ENCODE measurements around the gene ASCC3. TPM values are rescaled to one million over a fixed set of nuclear protein-coding genes. Genes with fewer than 3 reads are reported as not detected.

Gene ASCC3
- total RNA-seq, 2 experiments from 2014 or later, result 28.5 to 47.5 TPM

DNA sequence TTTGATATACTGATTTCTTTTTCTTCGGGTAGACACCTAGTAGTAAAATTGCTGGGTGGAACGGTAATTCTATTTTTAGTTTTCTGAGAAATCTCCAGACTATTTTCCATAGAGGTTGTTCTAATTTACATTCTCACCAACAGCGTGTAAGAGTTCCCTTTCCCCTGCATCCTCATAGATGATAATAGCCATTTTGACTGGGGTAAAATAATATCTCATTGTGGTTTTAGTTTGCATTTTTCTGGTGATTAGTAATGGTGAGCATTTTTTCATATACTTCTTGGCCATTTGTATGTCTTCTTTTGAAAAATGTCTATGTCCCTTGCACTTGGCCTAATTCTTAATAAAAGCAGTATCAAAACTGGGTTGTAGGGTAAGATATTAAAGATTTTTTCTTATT lies 267.5 kb downstream of the ASCC3 start:
- no peak overlapping the region for H3K4me2 ChIP-seq (ENCODE audit: low read length)
- H3K9me3 ChIP-seq (ENCODE audit: low read length), result no peaks in the 10 kb centered on the region
- no peaks in the 10 kb centered on the region for H3K4me1 ChIP-seq (ENCODE audit: insufficient read depth, low read length, poor library complexity, severe bottlenecking)
- no TSS peak for BruUV-seq (replicated peaks)
- DNase-seq (ENCODE audit: low spot score), result no peak
- H3K79me2 ChIP-seq (ENCODE audit: insufficient read depth, low read depth, low read length), result no peaks in the 10 kb centered on the region
- H4K20me1 ChIP-seq (ENCODE audit: insufficient read depth, low read length), result no peaks in the 10 kb centered on the region
- H3K27ac ChIP-seq (ENCODE audit: low read depth, low read length, poor library complexity, severe bottlenecking), result no peak overlapping the region
- no peak overlapping the region for H2AFZ ChIP-seq (ENCODE audit: low read length)
- CTCF ChIA-PET (ENCODE audit: unreplicated experiment), result no interaction called here
- no peaks in the 10 kb centered on the region for H3K9me2 ChIP-seq (ENCODE audit: insufficient read depth, low read length)
- POLR2A ChIA-PET, result no interaction called here
- peaks cover 3% of the 10 kb centered on the region; the same call in 1 of the 2 replicates for H3K36me3 ChIP-seq (ENCODE audit: insufficient read depth, low read length)
- intact Hi-C loops (cut with micrococcal nuclease; ENCODE audit: unreplicated experiment), result no loop called here
- H3K4me3 ChIP-seq (ENCODE audit: low read depth, low read length, poor library complexity, severe bottlenecking), result no peak overlapping the region
- TF ChIP-seq EZH2phosphoT487 (IDR thresholded peaks at IDR 0.05; ENCODE audit: borderline replicate concordance, low read depth, low read length), result no peak
- TF ChIP-seq, protein P1, sequence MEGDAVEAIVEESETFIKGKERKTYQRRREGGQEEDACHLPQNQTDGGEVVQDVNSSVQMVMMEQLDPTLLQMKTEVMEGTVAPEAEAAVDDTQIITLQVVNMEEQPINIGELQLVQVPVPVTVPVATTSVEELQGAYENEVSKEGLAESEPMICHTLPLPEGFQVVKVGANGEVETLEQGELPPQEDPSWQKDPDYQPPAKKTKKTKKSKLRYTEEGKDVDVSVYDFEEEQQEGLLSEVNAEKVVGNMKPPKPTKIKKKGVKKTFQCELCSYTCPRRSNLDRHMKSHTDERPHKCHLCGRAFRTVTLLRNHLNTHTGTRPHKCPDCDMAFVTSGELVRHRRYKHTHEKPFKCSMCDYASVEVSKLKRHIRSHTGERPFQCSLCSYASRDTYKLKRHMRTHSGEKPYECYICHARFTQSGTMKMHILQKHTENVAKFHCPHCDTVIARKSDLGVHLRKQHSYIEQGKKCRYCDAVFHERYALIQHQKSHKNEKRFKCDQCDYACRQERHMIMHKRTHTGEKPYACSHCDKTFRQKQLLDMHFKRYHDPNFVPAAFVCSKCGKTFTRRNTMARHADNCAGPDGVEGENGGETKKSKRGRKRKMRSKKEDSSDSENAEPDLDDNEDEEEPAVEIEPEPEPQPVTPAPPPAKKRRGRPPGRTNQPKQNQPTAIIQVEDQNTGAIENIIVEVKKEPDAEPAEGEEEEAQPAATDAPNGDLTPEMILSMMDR (conservative IDR thresholded peaks at IDR 0.05; ENCODE audit: low read length), result no peak

DNA sequence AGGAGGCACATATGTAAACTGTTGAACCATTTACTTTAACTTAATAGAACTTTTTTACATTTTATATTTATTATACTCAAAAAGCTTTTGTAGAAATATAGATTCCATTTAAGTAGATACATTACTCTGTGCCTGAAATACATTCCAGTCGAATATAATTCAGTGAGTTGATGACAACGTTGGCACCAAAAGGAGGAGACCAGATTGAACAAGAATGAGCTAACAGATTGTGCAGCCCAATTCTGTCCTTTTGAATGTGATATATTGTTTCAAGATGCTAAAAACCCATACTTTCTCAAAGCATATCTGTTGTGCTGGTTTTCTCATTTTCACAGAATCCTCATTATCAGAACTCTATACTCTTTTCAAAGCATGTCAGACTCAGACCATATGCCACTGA lies 269.0 kb downstream of the ASCC3 start:
- POLR2A ChIA-PET, result interaction anchor here (0.7 to 1.1 kb wide), 2 partner anchors 13 to 71 kb away, joined by 3 to 4 read pairs; no protein-coding TSS in a partner anchor
- CTCF ChIA-PET (ENCODE audit: unreplicated experiment), result no interaction called here
- BruUV-seq (replicated peaks), result no TSS peak
- no peak overlapping the region for H3K4me3 ChIP-seq (ENCODE audit: low read depth, low read length, poor library complexity, severe bottlenecking)
- H3K27ac ChIP-seq (ENCODE audit: low read depth, low read length, poor library complexity, severe bottlenecking), result no peak overlapping the region
- no peaks in the 10 kb centered on the region for H3K9me2 ChIP-seq (ENCODE audit: insufficient read depth, low read length)
- no peaks in the 10 kb centered on the region for H3K36me3 ChIP-seq (ENCODE audit: insufficient read depth, low read length)
- H3K79me2 ChIP-seq (ENCODE audit: insufficient read depth, low read depth, low read length), result no peaks in the 10 kb centered on the region
- H3K4me2 ChIP-seq (ENCODE audit: low read length), result no peak overlapping the region
- no peaks in the 10 kb centered on the region for H4K20me1 ChIP-seq (ENCODE audit: insufficient read depth, low read length)
- no peaks in the 10 kb centered on the region for H3K4me1 ChIP-seq (ENCODE audit: insufficient read depth, low read length, poor library complexity, severe bottlenecking)
- DNase-seq (ENCODE audit: low spot score), result no peak
- no peak overlapping the region for H2AFZ ChIP-seq (ENCODE audit: low read length)
- H3K9me3 ChIP-seq (ENCODE audit: low read length), result no peaks in the 10 kb centered on the region
- intact Hi-C loops (cut with micrococcal nuclease; ENCODE audit: unreplicated experiment), result no loop called here
- TF ChIP-seq EZH2phosphoT487 (IDR thresholded peaks at IDR 0.05; ENCODE audit: borderline replicate concordance, low read depth, low read length), result no peak
- TF ChIP-seq, protein P1 (conservative IDR thresholded peaks at IDR 0.05; ENCODE audit: low read length), result no peak

DNA sequence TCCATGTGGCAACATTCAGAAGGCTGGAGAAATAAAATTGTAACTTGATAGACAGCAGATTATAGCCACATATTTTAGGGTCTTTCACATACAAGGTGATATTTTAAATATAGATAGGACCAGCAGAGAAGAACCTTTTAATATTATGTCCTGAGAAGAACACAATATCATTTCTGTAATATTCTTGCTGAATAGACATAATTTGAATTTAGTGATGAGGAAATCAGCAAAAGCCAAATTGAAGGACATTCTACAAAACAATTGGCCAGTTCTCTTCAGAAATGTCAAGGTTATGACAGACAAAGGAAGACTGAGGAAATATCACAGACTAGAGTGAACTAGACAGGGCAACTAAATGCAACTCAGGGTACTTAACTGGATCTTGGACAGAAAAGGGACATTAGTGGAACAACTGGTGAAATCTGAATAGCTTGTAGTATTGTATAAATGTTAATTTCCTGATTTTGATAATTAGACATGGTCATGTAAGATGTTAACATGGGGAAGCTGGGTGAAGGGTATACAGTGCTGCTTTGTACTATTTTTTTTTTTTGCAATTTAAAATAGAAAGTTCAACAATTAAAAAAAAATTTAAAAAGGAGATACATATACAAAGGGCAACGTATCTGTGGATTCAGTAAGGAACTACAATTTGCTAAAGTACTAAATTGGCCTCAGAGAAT lies 281.9 kb downstream of the ASCC3 start:
- Histone ChIP-seq H3K4me2 (ENCODE audit: low read length) (no peak overlapping the region), H3K27ac (ENCODE audit: low read depth, low read length, poor library complexity, severe bottlenecking) (no peak overlapping the region), H4K20me1 (ENCODE audit: insufficient read depth, low read length) (no peaks in the 10 kb centered on the region), H3K36me3 (ENCODE audit: insufficient read depth, low read length) (peaks cover 6% of the 10 kb centered on the region; the same call in 1 of the 2 replicates), H3K9me2 (ENCODE audit: insufficient read depth, low read length) (no peaks in the 10 kb centered on the region), H3K79me2 (ENCODE audit: insufficient read depth, low read depth, low read length) (no peaks in the 10 kb centered on the region), H3K9me3 (ENCODE audit: low read length) (no peaks in the 10 kb centered on the region), H2AFZ (ENCODE audit: low read length) (no peak overlapping the region), H3K4me1 (ENCODE audit: insufficient read depth, low read length, poor library complexity, severe bottlenecking) (no peaks in the 10 kb centered on the region), H3K4me3 (ENCODE audit: low read depth, low read length, poor library complexity, severe bottlenecking) (no peak overlapping the region)
- no peak for DNase-seq (ENCODE audit: low spot score)
- BruUV-seq (replicated peaks), result no TSS peak
- ChIA-PET CTCF (ENCODE audit: unreplicated experiment) (no interaction called here), POLR2A (interaction anchor here (0.6 to 1.6 kb wide), 3 partner anchors 10 to 1646 kb away, joined by 3 to 4 read pairs (median 4); no protein-coding TSS in a partner anchor)
- intact Hi-C loops (cut with micrococcal nuclease; ENCODE audit: unreplicated experiment), result no loop called here
- TF ChIP-seq, protein P1 (conservative IDR thresholded peaks at IDR 0.05; ENCODE audit: low read length), result no peak
- TF ChIP-seq EZH2phosphoT487 (IDR thresholded peaks at IDR 0.05; ENCODE audit: borderline replicate concordance, low read depth, low read length), result no peak

Measured in OCI-LY7 (cell line).